Measurements from ENCODE around the gene TMC3.

DNA sequence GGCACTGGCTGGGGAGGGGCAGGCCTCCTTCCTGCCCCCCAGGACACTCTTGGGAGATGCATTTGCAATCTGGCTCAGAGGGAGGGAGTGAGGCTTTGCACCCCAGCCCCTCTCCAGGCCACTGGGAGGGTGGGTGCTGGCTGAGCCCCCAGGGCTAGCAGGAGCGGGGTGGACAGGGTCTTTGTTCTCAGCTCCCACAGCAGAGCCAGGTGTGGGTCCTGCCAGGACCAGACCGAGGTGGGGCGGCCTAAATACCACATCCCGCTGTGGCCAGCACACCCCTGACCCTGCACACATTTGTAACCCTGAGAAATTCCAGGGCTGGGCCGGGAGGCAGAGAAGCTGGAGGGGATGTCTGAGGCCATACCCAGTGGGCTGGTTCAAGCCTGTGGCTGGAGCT, 91.1 kb downstream of the TMC3 start:
- TF ChIP-seq, protein P1, sequence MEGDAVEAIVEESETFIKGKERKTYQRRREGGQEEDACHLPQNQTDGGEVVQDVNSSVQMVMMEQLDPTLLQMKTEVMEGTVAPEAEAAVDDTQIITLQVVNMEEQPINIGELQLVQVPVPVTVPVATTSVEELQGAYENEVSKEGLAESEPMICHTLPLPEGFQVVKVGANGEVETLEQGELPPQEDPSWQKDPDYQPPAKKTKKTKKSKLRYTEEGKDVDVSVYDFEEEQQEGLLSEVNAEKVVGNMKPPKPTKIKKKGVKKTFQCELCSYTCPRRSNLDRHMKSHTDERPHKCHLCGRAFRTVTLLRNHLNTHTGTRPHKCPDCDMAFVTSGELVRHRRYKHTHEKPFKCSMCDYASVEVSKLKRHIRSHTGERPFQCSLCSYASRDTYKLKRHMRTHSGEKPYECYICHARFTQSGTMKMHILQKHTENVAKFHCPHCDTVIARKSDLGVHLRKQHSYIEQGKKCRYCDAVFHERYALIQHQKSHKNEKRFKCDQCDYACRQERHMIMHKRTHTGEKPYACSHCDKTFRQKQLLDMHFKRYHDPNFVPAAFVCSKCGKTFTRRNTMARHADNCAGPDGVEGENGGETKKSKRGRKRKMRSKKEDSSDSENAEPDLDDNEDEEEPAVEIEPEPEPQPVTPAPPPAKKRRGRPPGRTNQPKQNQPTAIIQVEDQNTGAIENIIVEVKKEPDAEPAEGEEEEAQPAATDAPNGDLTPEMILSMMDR (IDR thresholded peaks at IDR 0.05) = no peak
- TF ChIP-seq POLR2AphosphoS5 (IDR thresholded peaks at IDR 0.05) (no peak), POLR2A (IDR thresholded peaks at IDR 0.05) (no peak), EP300 (IDR thresholded peaks at IDR 0.05) (no peak)

Measured in sigmoid colon (tissue), 4 donors.